OCI-M2 (cell line): ENCODE results near the gene MGAT5.

Experiments used
- DNase-seq: peaks from one replicate; lab custom pipeline; 2025; ENCODE audit not compliant: unreplicated experiment; lab: John Stamatoyannopoulos, UW

MGAT5 gene

GRCh38 chr2:134230885-134231284 is 23.0 kb upstream of the MGAT5 start:
- no peak for DNase-seq

GRCh38 chr2:134231301-134231964 is 22.4 kb upstream of the MGAT5 start:
- DNase-seq, result no peak

DNA sequence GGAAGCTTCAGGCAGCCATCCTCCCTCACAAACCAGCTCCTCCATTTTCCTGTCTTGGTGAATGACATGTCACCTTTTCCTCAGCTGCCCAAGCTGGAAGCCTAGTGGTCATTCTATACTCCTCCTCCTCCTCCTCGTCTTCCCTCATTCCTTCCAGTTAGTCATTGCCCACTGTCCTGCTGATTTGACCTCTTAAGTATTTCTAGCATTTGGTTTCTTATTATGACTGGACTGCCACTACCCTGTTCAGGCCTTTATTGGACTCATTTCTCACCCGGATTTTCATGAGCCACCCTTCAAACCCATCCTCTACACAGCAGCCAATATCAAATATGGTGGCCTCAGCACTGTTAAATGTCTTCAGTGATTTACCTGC is 21.9 kb upstream of the MGAT5 start:
- DNase-seq, result no peak

DNA sequence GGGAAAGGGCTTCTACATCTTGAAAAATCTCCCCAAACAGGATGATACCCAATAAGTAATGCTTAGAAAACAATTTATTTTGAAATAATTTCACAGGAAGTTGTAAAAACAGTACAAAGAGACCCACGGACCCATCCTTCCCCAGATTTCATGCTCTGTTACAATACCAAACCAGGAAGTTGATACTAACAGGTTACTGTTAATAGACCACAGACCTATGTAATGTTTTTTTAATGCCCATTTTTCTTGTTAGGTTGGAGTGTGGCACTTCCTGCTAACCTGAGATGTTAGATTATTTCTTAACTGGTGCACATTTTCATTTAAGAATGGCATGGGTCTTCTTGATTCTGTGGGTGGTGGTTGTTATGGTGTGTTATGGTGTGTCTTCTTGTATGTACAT is 21.4 kb upstream of the MGAT5 start:
- DNase-seq, result no peak

DNA sequence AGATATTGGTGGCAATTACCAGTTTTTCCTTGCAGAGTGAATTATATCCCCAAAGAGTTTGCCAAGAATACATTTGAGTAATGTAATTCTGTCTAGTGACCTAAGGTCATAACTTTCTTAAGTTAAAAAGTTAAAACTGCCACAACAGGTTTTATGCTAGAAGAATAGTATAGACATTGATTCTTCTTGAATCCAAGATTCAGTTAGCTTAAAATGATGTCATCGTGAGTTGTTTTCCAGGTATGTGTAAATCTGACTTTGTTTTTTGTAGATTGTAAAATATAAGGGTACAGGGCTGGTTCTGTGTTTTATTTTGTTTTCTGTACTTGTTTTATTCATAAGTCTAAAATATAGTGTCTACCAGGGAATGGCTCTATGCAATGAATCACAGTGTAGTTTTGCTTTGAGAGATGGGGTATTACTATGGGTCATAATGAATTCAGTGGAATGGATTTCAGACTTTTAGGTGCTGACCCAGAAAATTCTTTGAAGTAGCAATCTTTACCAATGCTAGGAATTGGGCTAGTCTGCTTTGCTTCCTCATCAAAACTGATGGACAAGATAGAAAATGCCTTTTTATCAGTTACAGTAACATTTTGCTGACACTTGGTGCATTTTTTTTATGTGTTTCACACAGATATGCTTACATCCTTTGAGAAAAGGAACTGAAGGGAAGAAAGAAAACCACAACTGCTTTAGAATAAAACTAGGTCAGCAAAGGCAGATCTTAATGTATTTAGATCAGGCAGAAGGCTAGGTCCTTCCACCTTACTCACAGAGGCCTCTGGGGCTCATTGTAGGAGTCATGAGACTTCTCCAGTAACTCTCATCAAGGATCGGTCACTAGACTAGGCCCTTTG is 20.8 kb upstream of the MGAT5 start:
- no peak for DNase-seq

GRCh38 chr2:134233728-134234136 is 20.1 kb upstream of the MGAT5 start:
- DNase-seq, result no peak

DNA sequence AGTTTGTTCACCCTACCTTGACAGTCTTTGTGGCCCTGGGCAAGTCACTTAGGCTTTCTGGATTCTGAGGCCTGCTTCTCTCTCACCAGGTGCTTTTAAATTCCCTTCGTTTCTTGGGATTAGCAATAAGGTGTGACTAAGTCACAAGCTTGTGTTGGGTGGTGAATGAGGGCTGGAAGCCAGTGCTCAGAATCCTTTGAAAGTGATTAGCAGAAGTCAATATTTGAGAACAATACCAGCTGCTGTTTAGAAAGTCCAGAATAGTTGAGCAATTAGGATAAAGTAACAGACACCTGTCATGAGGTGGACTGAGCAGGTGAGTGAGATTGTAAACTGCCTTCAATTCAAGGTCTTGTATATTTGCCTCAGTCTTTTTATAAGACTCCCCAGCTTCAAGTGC is 19.3 kb upstream of the MGAT5 start:
- DNase-seq, result no peak

- no peak for DNase-seq
These were observed 18.2 kb upstream of the MGAT5 start for GRCh38 chr2:134235510-134236144.

- DNase-seq, result no peak
These were observed 15.5 kb upstream of the MGAT5 start for GRCh38 chr2:134238371-134238770.

DNA sequence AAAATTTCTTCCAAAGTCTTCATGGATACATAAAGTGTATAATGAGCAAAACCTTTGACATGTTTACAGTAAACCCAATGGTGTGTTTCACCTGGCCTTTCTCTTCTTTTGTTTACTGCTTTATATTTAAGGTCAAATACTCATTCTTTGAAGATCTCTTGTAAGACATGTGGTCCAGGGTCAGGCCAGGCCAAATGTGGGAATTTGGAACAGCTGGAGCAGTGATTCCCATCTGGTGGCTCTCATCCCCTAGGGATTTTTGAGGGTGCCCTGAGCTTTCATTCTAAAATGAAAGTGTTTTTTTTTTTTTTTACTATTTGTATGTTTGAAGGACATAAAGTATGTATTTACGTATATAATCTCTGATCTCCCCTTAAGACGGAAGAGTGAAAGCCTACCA is 13.8 kb upstream of the MGAT5 start:
- no peak for DNase-seq

GRCh38 chr2:134241911-134242310 is 12.0 kb upstream of the MGAT5 start:
- no peak for DNase-seq

GRCh38 chr2:134243244-134243643 is 10.6 kb upstream of the MGAT5 start:
- no peak for DNase-seq

GRCh38 chr2:134244086-134244485 is 9.8 kb upstream of the MGAT5 start:
- no peak for DNase-seq

- DNase-seq, result no peak
These were observed 9.3 kb upstream of the MGAT5 start for GRCh38 chr2:134244587-134244986.

GRCh38 chr2:134245340-134245984 is 8.4 kb upstream of the MGAT5 start:
- peak; percentile 35 for DNase-seq

DNA sequence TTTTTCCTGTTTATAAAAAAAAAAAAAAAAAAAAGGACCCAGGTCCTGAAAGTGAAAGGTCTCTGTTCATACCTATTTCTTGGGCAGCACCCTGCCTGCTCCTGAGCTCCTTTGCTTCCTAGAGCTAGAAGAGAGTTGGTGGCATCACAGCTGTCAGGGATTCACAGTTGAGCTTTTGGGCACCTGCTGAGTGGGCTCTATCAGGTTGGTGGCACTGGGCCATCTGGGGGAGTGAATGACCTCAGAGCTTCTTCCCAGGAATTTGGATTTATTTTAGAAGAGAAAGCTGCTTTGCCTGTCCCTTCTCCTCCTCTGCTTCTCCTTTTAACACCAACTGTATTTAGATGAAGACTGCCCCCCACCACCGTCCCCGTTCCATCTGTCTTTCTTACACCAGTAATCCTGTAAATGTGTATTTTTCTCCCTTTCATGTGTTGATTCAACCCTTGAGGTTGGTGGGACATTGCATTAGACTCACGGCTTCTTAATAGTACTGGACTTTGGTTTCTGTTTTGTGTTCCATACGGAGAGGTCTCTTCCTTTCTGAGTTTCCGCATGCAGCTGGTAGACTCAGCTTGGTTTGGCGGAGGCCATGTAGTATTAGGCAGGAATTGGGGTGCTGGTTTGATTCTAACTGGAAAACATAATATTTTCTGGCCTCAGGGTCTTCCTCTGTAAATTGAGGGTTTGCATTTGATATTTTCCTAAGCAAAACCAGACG is 7.6 kb upstream of the MGAT5 start:
- no peak for DNase-seq

DNA sequence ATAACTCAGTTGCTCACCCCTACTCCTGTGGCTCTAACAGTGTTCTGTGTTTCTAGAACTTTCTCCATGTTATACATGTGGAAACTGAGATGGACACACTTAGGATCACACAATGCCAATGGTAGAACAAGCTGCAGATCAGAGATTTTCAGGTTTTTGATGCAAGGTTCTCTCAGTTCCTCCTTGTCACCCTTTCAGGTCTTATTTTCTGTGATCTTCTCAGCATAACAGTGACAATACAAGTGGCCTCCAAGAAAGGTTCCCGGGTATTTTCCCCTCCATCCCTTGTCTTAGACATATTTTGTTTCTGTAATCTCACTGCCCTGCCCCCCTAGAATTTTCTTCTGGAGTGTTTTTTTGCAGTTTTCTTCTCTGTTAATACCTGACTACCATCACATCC is 6.2 kb upstream of the MGAT5 start:
- no peak for DNase-seq

- no peak for DNase-seq
These were observed 5.0 kb upstream of the MGAT5 start for GRCh38 chr2:134248913-134249312.

GRCh38 chr2:134249755-134250154 is 4.1 kb upstream of the MGAT5 start:
- no peak for DNase-seq

- no peak for DNase-seq
These were observed 2.9 kb upstream of the MGAT5 start for GRCh38 chr2:134250840-134251461.
